HEK293 (cell line): Measurements from ENCODE around the gene IL4R.

Source experiments
- CTCF ChIA-PET: fragments of 350-600 bp; formaldehyde crosslinking; extraction: SDS; loops from one replicate; lab custom pipeline; 2021; ENCODE audit warnings: antibody characterized with exemption; lab: Yijun Ruan, JAX
- POLR2A ChIA-PET: fragments of 300-600 bp; formaldehyde crosslinking; extraction: SDS; loops from one replicate; lab custom pipeline; 2020; ENCODE audit warnings: antibody characterized with exemption, inconsistent platforms; lab: Yijun Ruan, JAX
- H3K27ac ChIP-seq: fragments of 200-500 bp; sonication (Bioruptor generic); 2 replicates; pipeline ENCODE4 v1.5.1; 2014; ENCODE audit warnings: low read depth, low read length, control low read depth, inconsistent platforms; ENCODE audit errors: extremely low read depth
- H3K36me3 ChIP-seq, 2 experiments: fragments of 200-500 bp in 1 of 2; sonication (Bioruptor generic) in 1 of 2; 1 replicate in 1 of 2; 2 replicates in 1 of 2; pipeline ENCODE4 v1.5.1; 2014 to 2017; ENCODE audit warnings: inconsistent platforms in 2 of 2, low read length in 2 of 2; ENCODE audit not compliant: control insufficient read depth in 2 of 2, insufficient read depth in 1 of 2
- H3K4me1 ChIP-seq: fragments of 200-500 bp; sonication (Bioruptor generic); 2 replicates; pipeline ENCODE4 v1.5.1; 2014; ENCODE audit warnings: mild to moderate bottlenecking, low read length, inconsistent platforms; ENCODE audit not compliant: control insufficient read depth, insufficient read depth
- H3K4me3 ChIP-seq: 2 replicates; pipeline ENCODE4 v1.5.1; 2011; ENCODE audit warnings: low read depth, mild to moderate bottlenecking, control low read depth, low read length, moderate library complexity
- H3K9me3 ChIP-seq: fragments of 200-500 bp; sonication (Bioruptor generic); 2 replicates; pipeline ENCODE4 v1.5.1; 2014; ENCODE audit warnings: low read depth, low read length, inconsistent platforms; ENCODE audit not compliant: control insufficient read depth, insufficient read depth
- AEBP2 ChIP-seq: fragments of 450-650 bp; formaldehyde crosslinking; IDR thresholded peaks from 2 replicates; pipeline ENCODE4 v1.5.1; 2016; ENCODE audit warnings: missing biosample characterization, missing genetic modification characterization, borderline replicate concordance
- BCL11B ChIP-seq: fragments of 450-650 bp; formaldehyde crosslinking; IDR thresholded peaks from 2 replicates; pipeline ENCODE4 v1.5.1; 2016; ENCODE audit warnings: low read depth, missing biosample characterization, missing genetic modification characterization
- EGR2 ChIP-seq: fragments of 450-650 bp; formaldehyde crosslinking; IDR thresholded peaks from 2 replicates; pipeline ENCODE4 v1.5.1; 2016; ENCODE audit warnings: low read depth, missing biosample characterization, missing genetic modification characterization
- GLI4 ChIP-seq: fragments of 450-650 bp; formaldehyde crosslinking; IDR thresholded peaks from 2 replicates; pipeline ENCODE4 v1.5.1; 2016; ENCODE audit warnings: missing biosample characterization, missing genetic modification characterization
- HOXC10 ChIP-seq: sonication (generic); formaldehyde crosslinking; IDR thresholded peaks from 2 replicates; pipeline ENCODE4 v1.8.1; 2023; ENCODE audit warnings: mild to moderate bottlenecking, missing genetic modification reagents
- KLF17 ChIP-seq: fragments of 450-650 bp; formaldehyde crosslinking; IDR thresholded peaks from 2 replicates; pipeline ENCODE4 v1.5.1; 2016; ENCODE audit warnings: missing biosample characterization, missing genetic modification characterization
- KLF8 ChIP-seq: fragments of 450-650 bp; formaldehyde crosslinking; IDR thresholded peaks from 2 replicates; pipeline ENCODE4 v1.5.1; 2016; ENCODE audit warnings: missing biosample characterization, missing genetic modification characterization
- MYNN ChIP-seq: fragments of 450-650 bp; formaldehyde crosslinking; IDR thresholded peaks from 2 replicates; pipeline ENCODE4 v1.5.1; 2016; ENCODE audit warnings: missing biosample characterization, missing genetic modification characterization, borderline replicate concordance
- MZF1 ChIP-seq: fragments of 450-650 bp; formaldehyde crosslinking; IDR thresholded peaks from 2 replicates; pipeline ENCODE4 v1.5.1; 2017; ENCODE audit warnings: missing biosample characterization, missing genetic modification characterization, borderline replicate concordance
- WT1 ChIP-seq: fragments of 450-650 bp; formaldehyde crosslinking; IDR thresholded peaks from 2 replicates; pipeline ENCODE4 v1.5.1; 2016; ENCODE audit warnings: missing biosample characterization, missing genetic modification characterization
- ZBTB21 ChIP-seq: fragments of 450-650 bp; formaldehyde crosslinking; IDR thresholded peaks from 2 replicates; pipeline ENCODE4 v1.5.1; 2017; ENCODE audit warnings: missing biosample characterization, missing genetic modification characterization
- ZBTB44 ChIP-seq: fragments of 450-650 bp; IDR thresholded peaks from 2 replicates; pipeline ENCODE4 v1.5.1; 2018; ENCODE audit warnings: missing biosample characterization, mild to moderate bottlenecking, missing genetic modification characterization
- ZBTB7A ChIP-seq: fragments of 450-650 bp; formaldehyde crosslinking; IDR thresholded peaks from 2 replicates; pipeline ENCODE4 v1.5.1; 2016; ENCODE audit warnings: low read depth, missing biosample characterization, missing genetic modification characterization
- ZNF10 ChIP-seq: fragments of 450-650 bp; formaldehyde crosslinking; IDR thresholded peaks from 2 replicates; pipeline ENCODE4 v1.5.1; 2017; ENCODE audit warnings: missing biosample characterization, missing genetic modification characterization
- ZNF169 ChIP-seq: fragments of 450-650 bp; formaldehyde crosslinking; IDR thresholded peaks from 2 replicates; pipeline ENCODE4 v1.5.1; 2016; ENCODE audit warnings: missing biosample characterization, missing genetic modification characterization
- ZNF2 ChIP-seq: fragments of 450-650 bp; formaldehyde crosslinking; IDR thresholded peaks from 2 replicates; pipeline ENCODE4 v1.5.1; 2016; ENCODE audit warnings: missing biosample characterization, missing genetic modification characterization
- ZNF223 ChIP-seq: fragments of 450-650 bp; formaldehyde crosslinking; IDR thresholded peaks from 2 replicates; pipeline ENCODE4 v1.5.1; 2016; ENCODE audit warnings: missing biosample characterization, missing genetic modification characterization
- ZNF23 ChIP-seq: fragments of 450-650 bp; formaldehyde crosslinking; IDR thresholded peaks from 2 replicates; pipeline ENCODE4 v1.5.1; 2016; ENCODE audit warnings: missing biosample characterization, missing genetic modification characterization, borderline replicate concordance
- ZNF248 ChIP-seq: fragments of 450-650 bp; formaldehyde crosslinking; IDR thresholded peaks from 2 replicates; pipeline ENCODE4 v1.5.1; 2017; ENCODE audit warnings: missing biosample characterization, missing genetic modification characterization
- ZNF311 ChIP-seq: fragments of 450-650 bp; formaldehyde crosslinking; IDR thresholded peaks from 2 replicates; pipeline ENCODE4 v1.5.1; 2017; ENCODE audit warnings: missing biosample characterization, missing genetic modification characterization, borderline replicate concordance
- ZNF394 ChIP-seq: fragments of 450-650 bp; formaldehyde crosslinking; IDR thresholded peaks from 2 replicates; pipeline ENCODE4 v1.5.1; 2016; ENCODE audit warnings: missing biosample characterization, missing genetic modification characterization, mild to moderate bottlenecking, moderate library complexity, borderline replicate concordance
- ZNF501 ChIP-seq: fragments of 450-650 bp; formaldehyde crosslinking; IDR thresholded peaks from 2 replicates; pipeline ENCODE4 v1.5.1; 2016; ENCODE audit warnings: missing biosample characterization, missing genetic modification characterization
- ZNF530 ChIP-seq: fragments of 450-650 bp; formaldehyde crosslinking; IDR thresholded peaks from 2 replicates; pipeline ENCODE4 v1.5.1; 2016; ENCODE audit warnings: low read depth, missing biosample characterization, missing genetic modification characterization
- ZNF555 ChIP-seq: fragments of 450-650 bp; formaldehyde crosslinking; conservative IDR thresholded peaks from 2 replicates; pipeline ENCODE4 v1.5.1; 2017; ENCODE audit warnings: missing biosample characterization, mild to moderate bottlenecking, missing genetic modification characterization, inconsistent platforms
- ZNF626 ChIP-seq: fragments of 450-650 bp; sonication (Bioruptor Pico); formaldehyde crosslinking; IDR thresholded peaks from 2 replicates; pipeline ENCODE4 v1.5.1; 2018; ENCODE audit warnings: missing biosample characterization, missing genetic modification characterization, inconsistent platforms
- ZNF660 ChIP-seq: fragments of 450-650 bp; IDR thresholded peaks from 2 replicates; pipeline ENCODE4 v1.5.1; 2018; ENCODE audit warnings: missing biosample characterization, mild to moderate bottlenecking, missing genetic modification characterization
- ZNF692 ChIP-seq: fragments of 450-650 bp; formaldehyde crosslinking; IDR thresholded peaks from 2 replicates; pipeline ENCODE4 v1.5.1; 2016; ENCODE audit warnings: missing biosample characterization, missing genetic modification characterization

IL4R gene

GRCh38 chr16:27384425-27384824, 70.7 kb downstream of the IL4R start (continued):
- TF ChIP-seq KLF17 (tag by site-specific recombination) (no peak), GLI4 (no peak)

GRCh38 chr16:27385398-27385797, 71.6 kb downstream of the IL4R start:
- ChIA-PET CTCF (interaction anchor here (0.9 kb wide), 1 partner anchor 10 kb away, joined by 4 read pairs; no protein-coding TSS in a partner anchor), POLR2A (no interaction called here)
- Histone ChIP-seq H3K4me3 (no peak overlapping the region), H3K36me3 (no peaks in the 10 kb centered on the region), H3K9me3 (no peaks in the 10 kb centered on the region), H3K4me1 (no peaks in the 10 kb centered on the region), H3K27ac (no peak overlapping the region)
- TF ChIP-seq ZNF311 (tag by site-specific recombination): no peak
- TF ChIP-seq MZF1 (tag by site-specific recombination): no peak
- no peak for TF ChIP-seq ZNF169 (tag by site-specific recombination)
- no peak for TF ChIP-seq ZBTB44 (tag by site-specific recombination)
- TF ChIP-seq ZNF23 (tag by site-specific recombination): no peak
- no peak for TF ChIP-seq ZBTB21 (tag by site-specific recombination)
- TF ChIP-seq ZNF555 (tag by site-specific recombination): no peak
- no peak for TF ChIP-seq ZNF660 (tag by site-specific recombination)
- no peak for TF ChIP-seq ZBTB7A (tag by site-specific recombination)
- no peak for TF ChIP-seq BCL11B
- no peak for TF ChIP-seq ZNF248 (tag by site-specific recombination)
- TF ChIP-seq AEBP2 (tag by site-specific recombination): no peak
- TF ChIP-seq HOXC10 (CRISPR knock-in tag): no peak
- TF ChIP-seq, all 188 proteins: peak for 0

- ChIA-PET CTCF (no interaction called here), POLR2A (no interaction called here)
- no peaks in the 10 kb centered on the region for H3K4me1 ChIP-seq
- no peak for TF ChIP-seq ZNF2 (tag by site-specific recombination)
- TF ChIP-seq ZBTB7A (tag by site-specific recombination): no peak
- TF ChIP-seq WT1 (tag by site-specific recombination): no peak
- no peak for TF ChIP-seq ZNF501
- TF ChIP-seq EGR2 (tag by site-specific recombination): no peak
- TF ChIP-seq ZNF10 (tag by site-specific recombination): no peak
- TF ChIP-seq ZNF692 (tag by site-specific recombination): no peak
- TF ChIP-seq ZNF626 (tag by site-specific recombination): no peak
- TF ChIP-seq ZNF394 (tag by site-specific recombination): no peak
- no peak for TF ChIP-seq ZNF223 (tag by site-specific recombination)
- no peak for TF ChIP-seq KLF8 (tag by site-specific recombination)
- TF ChIP-seq ZNF530: no peak
- TF ChIP-seq MYNN (tag by site-specific recombination): no peak
- TF ChIP-seq, all 188 proteins: peak for 0
- Histone ChIP-seq H3K9me3 (no peaks in the 10 kb centered on the region), H3K27ac (no peak overlapping the region), H3K4me3 (no peak overlapping the region), H3K36me3 (no peaks in the 10 kb centered on the region)
Observed at GRCh38 chr16:27386674-27387073, 72.9 kb downstream of the IL4R start.
